Occipital lobe (tissue), 2 donors: ENCODE results near the gene DUSP11. TPM values are rescaled to one million over a fixed set of nuclear protein-coding genes. Genes with fewer than 3 reads are reported as not detected.
"Not testable (repeated sequence)": the region's sequence is repeated elsewhere in the genome, so short reads cannot be mapped to it uniquely, and the experiment has no call there.

ENCODE experiments used
- DNase-seq: peaks from one replicate; lab custom pipeline; 2025; lab: John Stamatoyannopoulos, UW
- total RNA-seq: library from RNA; depleted of rRNA; stranded (reverse); fragments of >200 nt; gene quantifications from one replicate; pipeline ENCODE4 v1.2.3, GENCODE V29; 2014

Gene DUSP11
- total RNA-seq, 1 donor from 2014 or later: 32.3 TPM

DNA sequence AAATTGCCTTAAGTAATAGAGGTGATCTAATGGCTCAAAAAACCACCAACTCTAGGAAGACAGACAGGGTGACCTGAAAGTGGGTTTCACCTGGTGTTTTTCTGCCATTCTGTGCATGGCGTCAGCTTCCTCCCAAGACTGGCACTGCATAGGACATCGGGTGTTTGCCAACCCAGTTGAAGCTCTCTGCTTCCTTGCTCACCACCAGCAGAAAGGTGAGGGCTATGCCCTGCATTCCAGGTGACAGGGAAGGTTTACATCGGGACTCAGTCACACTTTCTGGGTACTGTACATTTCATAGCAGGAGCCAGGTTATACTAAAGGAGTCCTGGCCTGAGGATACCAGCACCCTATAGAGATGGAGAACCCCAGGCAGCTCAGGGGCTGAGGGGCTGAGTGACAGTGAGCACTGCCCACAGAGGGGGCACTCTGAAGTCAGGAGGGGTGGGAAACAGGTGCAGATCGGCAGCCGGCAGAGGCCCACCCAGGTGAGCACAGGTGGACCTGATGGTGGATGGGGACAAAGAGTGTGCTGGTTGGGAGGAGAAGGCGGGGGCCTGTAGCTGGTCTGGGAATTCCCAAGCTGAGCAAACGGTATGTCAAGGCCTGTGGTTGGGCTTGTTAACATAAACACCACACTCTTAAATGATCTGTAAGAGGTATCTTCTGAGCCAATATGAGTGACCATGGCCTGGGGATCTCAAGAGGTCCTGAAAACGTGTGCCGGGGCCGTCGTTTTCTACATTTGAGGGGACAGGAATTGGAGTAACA is 60.9 kb downstream of the DUSP11 start:
- DNase-seq: no peak

DNA sequence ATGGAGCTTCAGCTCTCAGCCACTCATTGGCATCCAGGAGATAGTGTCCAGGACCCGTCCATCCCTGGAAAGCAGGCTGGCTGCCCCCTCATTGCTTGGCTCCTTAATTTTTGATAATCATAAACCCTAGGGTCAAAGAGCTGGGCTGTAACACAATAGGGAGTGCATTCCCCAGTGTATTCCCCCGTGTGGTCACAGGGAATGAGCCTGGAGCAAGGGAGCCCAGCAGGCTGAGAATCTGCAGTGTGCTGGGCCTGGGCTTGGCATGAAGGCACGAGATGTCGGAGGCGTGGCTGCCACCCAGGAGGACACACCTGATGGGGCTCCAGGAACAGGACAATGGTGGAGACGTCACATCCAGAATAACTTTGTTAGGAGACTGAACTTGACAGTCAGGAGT is 61.5 kb downstream of the DUSP11 start:
- DNase-seq: no peak

DNA sequence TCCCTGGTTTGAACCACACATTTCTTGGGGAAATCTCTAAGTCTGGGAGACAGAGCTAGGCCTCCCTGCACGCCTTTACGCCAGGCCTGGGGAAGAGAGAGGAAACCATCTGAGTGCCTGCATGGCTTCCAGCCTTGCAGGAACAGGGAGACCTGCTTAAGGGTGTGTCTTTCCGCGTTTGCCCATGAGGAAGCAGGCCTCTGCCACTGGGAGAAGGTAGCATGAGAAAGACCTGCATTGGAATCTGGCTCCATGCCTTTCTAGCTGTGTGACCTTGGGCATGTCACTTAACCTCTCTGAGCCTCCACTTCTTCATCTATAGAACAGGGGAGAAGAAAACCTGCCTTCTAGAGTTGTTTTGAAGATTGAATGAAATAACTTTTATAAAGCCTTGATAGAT is 62.2 kb downstream of the DUSP11 start:
- not testable (repeated sequence) for DNase-seq

DNA sequence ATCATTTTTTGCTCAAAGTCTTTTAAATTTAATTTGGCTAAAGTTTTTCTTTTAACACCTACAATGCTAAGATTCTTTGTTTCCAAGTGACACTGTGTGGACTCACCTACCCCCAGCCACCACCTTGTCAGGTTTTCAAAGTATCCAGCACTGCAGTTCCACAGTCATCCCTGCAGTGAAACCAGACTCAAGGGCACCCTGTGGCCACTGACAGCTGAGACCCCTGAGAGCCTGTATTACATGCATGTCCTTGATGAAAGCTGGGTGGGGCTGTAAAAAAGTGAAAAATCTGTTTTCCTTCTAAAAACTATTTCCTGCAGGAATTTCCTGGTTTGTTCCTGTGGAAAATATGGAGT is 62.7 kb downstream of the DUSP11 start:
- DNase-seq: no peak

DNA sequence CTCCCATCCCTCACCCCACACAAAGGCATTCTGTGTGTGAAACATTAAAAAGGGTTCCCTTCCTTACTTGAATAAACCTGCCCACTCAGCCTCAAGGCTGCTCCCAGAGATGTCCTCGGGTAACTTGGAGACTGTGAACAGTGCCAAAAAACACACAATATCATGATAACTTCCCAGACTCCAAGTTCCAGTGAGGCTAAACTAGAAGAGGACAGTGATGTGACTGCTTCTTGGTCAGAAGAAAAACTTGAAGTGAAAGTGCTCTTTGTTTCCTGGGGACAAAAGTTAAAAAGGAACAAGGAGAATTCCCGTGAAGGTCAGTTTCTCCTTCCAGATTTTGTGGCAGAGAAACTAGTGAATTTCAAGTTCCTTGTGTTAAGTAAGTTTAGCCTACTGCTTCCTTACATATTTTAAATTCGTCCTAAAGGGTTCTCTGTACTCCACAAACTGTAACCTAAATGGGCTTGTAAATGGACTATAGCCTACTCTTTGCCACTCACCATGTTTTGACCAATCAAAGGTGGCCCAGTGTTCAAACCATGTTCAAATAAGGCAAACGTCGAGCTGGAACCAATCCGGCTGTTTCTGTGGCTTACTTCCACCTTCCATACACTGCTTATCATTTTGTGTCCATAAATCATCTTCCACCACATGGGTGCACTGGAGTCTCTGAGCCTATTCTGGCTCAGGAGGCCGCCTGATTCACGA is 63.2 kb downstream of the DUSP11 start:
- no peak for DNase-seq

DNA sequence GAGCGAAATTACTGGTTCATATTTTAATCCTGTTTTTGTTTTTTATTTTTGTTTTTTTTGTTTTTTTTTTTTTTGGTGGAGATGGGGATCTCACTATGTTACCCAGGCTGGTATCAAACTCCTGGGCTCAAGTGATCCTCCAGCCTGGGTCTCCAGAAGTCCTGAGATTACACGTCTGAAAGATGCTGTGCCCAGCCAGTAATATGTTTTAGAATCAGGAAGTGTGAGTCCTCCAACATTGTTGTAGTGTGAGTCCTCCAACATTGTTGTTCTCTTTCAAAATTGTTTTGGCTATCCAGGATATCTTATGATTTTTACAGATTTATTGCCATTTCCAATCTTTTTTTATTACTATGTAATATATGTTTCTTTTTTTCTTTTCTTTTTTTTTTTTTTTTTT is 65.8 kb downstream of the DUSP11 start:
- no peak for DNase-seq

Other genes with a start within 250 kb of the DUSP11 start
- gene NAT8, start 137.7 kb downstream of the DUSP11 start, total RNA-seq: not detected
- 40.2 TPM for gene TPRKB, start 42.8 kb downstream of the DUSP11 start, total RNA-seq
- gene C2orf78, start 4.1 kb upstream of the DUSP11 start, total RNA-seq: not detected
- 20.4 TPM for gene STAMBP, start 48.9 kb upstream of the DUSP11 start, total RNA-seq
- gene ACTG2, start 112.9 kb upstream of the DUSP11 start, total RNA-seq: 0.62 TPM
- 45.7 TPM for gene DGUOK, start 146.8 kb upstream of the DUSP11 start, total RNA-seq
- 20.9 TPM for gene TET3, start 204.8 kb upstream of the DUSP11 start, total RNA-seq